B cell (primary cell): ENCODE measurements around the gene MTCL1. TPM values are rescaled to one million over a fixed set of nuclear protein-coding genes. Genes with fewer than 3 reads are reported as not detected.

Source experiments
- ATAC-seq: fragments of 200-7000 bp; cut with Tn5 transposase; one replicate; pipeline ENCODE4 v1.10.0; 2021; ENCODE audit warnings: low read depth, mild to moderate bottlenecking, moderate number of reproducible peaks, moderate library complexity
- CTCF ChIA-PET: fragments of 350-600 bp; sonication (Branson Sonifier 250); formaldehyde crosslinking; loops from one replicate; lab custom pipeline; 2021; ENCODE audit warnings: antibody characterized with exemption, inconsistent platforms; lab: Charles Lee
- POLR2A ChIA-PET: fragments of 350-600 bp; sonication (Branson Sonifier 250); formaldehyde crosslinking; loops from one replicate; lab custom pipeline; 2021; ENCODE audit warnings: antibody characterized with exemption; lab: Charles Lee
- DNase-seq: peaks from one replicate; pipeline ENCODE4 v3.0.0; 2013
- H2AFZ ChIP-seq: 2 replicates; pipeline ENCODE4 v1.6.1; 2012; ENCODE audit warnings: mild to moderate bottlenecking, low read depth, low read length; ENCODE audit not compliant: insufficient read depth, poor library complexity, severe bottlenecking
- H3K27ac ChIP-seq, 2 donors: 1 replicate in 1 of 2; 2 replicates in 1 of 2; pipeline ENCODE4 v1.5.1; 2012 to 2013; ENCODE audit warnings: low read length in 2 of 2, mild to moderate bottlenecking in 2 of 2, moderate library complexity in 1 of 2
- H3K27me3 ChIP-seq, 4 experiments: fragments of 200-600 bp in 1 of 4; sonication (generic) in 1 of 4; replicated peaks in 1 of 4; 1 replicate in 2 of 4; 2 replicates in 2 of 4; pipeline versions ENCODE4 v1.6.1 to v1.7.0; 2013 to 2016; ENCODE audit warnings: low read length in 3 of 4, mild to moderate bottlenecking in 2 of 4, mixed read lengths in 1 of 4, moderate library complexity in 1 of 4; ENCODE audit not compliant: insufficient read depth in 4 of 4, control insufficient read depth in 3 of 4; ENCODE audit errors: control extremely low read depth in 1 of 4
- H3K36me3 ChIP-seq, 2 experiments: replicated peaks in 1 of 2; 1 replicate in 1 of 2; 2 replicates in 1 of 2; pipeline versions ENCODE4 v1.6.1 to v1.7.1; 2013; ENCODE audit warnings: low read length in 1 of 2; ENCODE audit not compliant: insufficient read depth in 2 of 2, control insufficient read depth in 1 of 2; ENCODE audit errors: control extremely low read depth in 1 of 2, extremely low read depth in 1 of 2
- H3K4me1 ChIP-seq, 2 donors: fragments of 200-600 bp in 1 of 2; sonication (generic) in 1 of 2; 1 replicate in 1 of 2; 2 replicates in 1 of 2; pipeline versions ENCODE4 v1.5.1 to v1.6.1; 2013 to 2017; ENCODE audit warnings: low read length in 2 of 2; ENCODE audit not compliant: control insufficient read depth in 2 of 2, insufficient read depth in 2 of 2
- H3K4me2 ChIP-seq: replicated peaks from 2 replicates; pipeline ENCODE3; 2012; ENCODE audit warnings: mild to moderate bottlenecking, low read depth, low read length; ENCODE audit not compliant: poor library complexity, severe bottlenecking
- H3K4me3 ChIP-seq, 5 experiments: fragments of 200-600 bp in 1 of 5; sonication (generic) in 1 of 5; 1 replicate in 3 of 5; 2 replicates in 2 of 5; pipeline versions ENCODE4 v1.5.1 to v1.7.0; 2011 to 2016; ENCODE audit warnings: low read length in 4 of 5, mild to moderate bottlenecking in 4 of 5, low read depth in 2 of 5, control low read depth in 1 of 5, moderate library complexity in 1 of 5; ENCODE audit not compliant: insufficient read depth in 1 of 5; ENCODE audit errors: control extremely low read depth in 1 of 5, extremely low read depth in 1 of 5
- H3K79me2 ChIP-seq: fragments of 200-600 bp; sonication (generic); one replicate; pipeline ENCODE4 v1.6.0; 2016; ENCODE audit warnings: low read length; ENCODE audit not compliant: control insufficient read depth, insufficient read depth
- H3K9ac ChIP-seq: fragments of 200-600 bp; sonication (generic); 2 replicates; pipeline ENCODE4 v1.6.1; 2017; ENCODE audit warnings: mild to moderate bottlenecking, low read length, moderate library complexity
- H3K9me3 ChIP-seq, 3 donors: one replicate each; pipeline versions ENCODE4 v1.6.1 to v1.7.1; 2013; ENCODE audit warnings: low read length in 2 of 3; ENCODE audit not compliant: control insufficient read depth in 2 of 3, insufficient read depth in 1 of 3; ENCODE audit errors: control extremely low read depth in 1 of 3
- H4K20me1 ChIP-seq: 2 replicates; pipeline ENCODE4 v1.6.0; 2012; ENCODE audit warnings: mild to moderate bottlenecking, low read length; ENCODE audit not compliant: insufficient read depth, control insufficient read depth, poor library complexity, severe bottlenecking
- H3K27ac Mint-ChIP-seq: one replicate; pipeline ENCODE4 v1.8.0; 2021; ENCODE audit warnings: mixed read lengths
- H3K27me3 Mint-ChIP-seq: one replicate; pipeline ENCODE4 v1.8.0; 2021; ENCODE audit warnings: mixed read lengths
- H3K4me1 Mint-ChIP-seq: one replicate; pipeline ENCODE4 v1.8.0; 2021; ENCODE audit warnings: mixed read lengths
- H3K4me3 Mint-ChIP-seq: one replicate; pipeline ENCODE4 v1.8.0; 2021; ENCODE audit warnings: mixed read lengths
- H3K9me3 Mint-ChIP-seq: one replicate; pipeline ENCODE4 v1.8.0; 2022; ENCODE audit warnings: mixed read lengths; ENCODE audit not compliant: insufficient read depth
- CTCF ChIP-seq: fragments of 200-600 bp; IDR thresholded peaks from one replicate; pipeline ENCODE4 v1.8.0; 2022; ENCODE audit warnings: antibody characterized with exemption, mild to moderate bottlenecking
- EZH2 ChIP-seq: IDR thresholded peaks from 2 replicates; pipeline ENCODE4 v1.6.1; 2012; ENCODE audit warnings: borderline replicate concordance, low read depth, mild to moderate bottlenecking, moderate library complexity, low read length; ENCODE audit not compliant: insufficient read depth, poor library complexity, severe bottlenecking
- WGBS: methylation state at CpG from one replicate; pipeline ENCODE4 v1.1.5; 2013; ENCODE audit warnings: missing lambda C conversion rate; ENCODE audit not compliant: insufficient coverage; 5-methylcytosine and 5-hydroxymethylcytosine counted together
- intact Hi-C: fragments of 100-400 bp; cut with micrococcal nuclease; formaldehyde crosslinking; loops from one replicate; pipeline ENCODE4 v1.10.0; 2022
- polyA plus RNA-seq: library from polyadenylated mRNA; depleted of rRNA; stranded (reverse); fragments of >200 nt; gene quantifications from 2 replicates; pipeline ENCODE4 v1.2.3, GENCODE V29; 2012
- total RNA-seq, 2 donors: library from RNA; stranded (reverse); fragments of 120-200 nt in 1 of 2; gene quantifications; 1 replicate in 1 of 2; 2 replicates in 1 of 2; pipeline versions ENCODE4 v1.2.3 to v1.2.4, GENCODE V29; 2013 to 2022

MTCL1 gene
- total and polyA plus RNA-seq, 2 donors (not counting 1 experiment from before 2014, with no cell fraction given), result 2.7 to 5.8 TPM

DNA sequence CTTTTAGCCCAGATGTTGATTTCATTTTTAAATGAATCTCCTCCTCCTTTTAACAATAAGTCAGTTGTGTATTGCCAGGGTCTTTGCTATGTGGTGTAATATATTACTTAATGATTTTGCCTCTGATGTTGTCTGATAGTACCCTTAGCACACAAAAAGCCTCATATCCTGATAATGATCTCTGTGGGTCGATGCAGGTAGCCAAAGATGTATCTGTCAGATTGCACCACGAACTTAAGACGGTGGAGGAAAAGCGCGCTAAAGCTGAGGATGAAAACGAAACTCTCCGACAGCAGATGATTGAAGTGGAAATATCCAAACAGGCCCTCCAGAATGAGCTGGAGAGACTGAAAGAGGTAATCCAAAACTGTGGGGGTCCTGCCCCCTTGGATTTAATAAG, 14.8 kb downstream of the MTCL1 start:
- H3K4me3 Mint-ChIP-seq, result no peak overlapping the region
- no peak for DNase-seq
- H3K27me3 ChIP-seq, result no peaks in the 10 kb centered on the region
- H4K20me1 ChIP-seq, result no peaks in the 10 kb centered on the region
- H3K4me1 Mint-ChIP-seq, result no peaks in the 10 kb centered on the region
- no peaks in the 10 kb centered on the region for H3K9me3 Mint-ChIP-seq
- no peak overlapping the region for H2AFZ ChIP-seq
- H3K79me2 ChIP-seq, result no peaks in the 10 kb centered on the region
- H3K9me3 ChIP-seq, result no peaks in the 10 kb centered on the region
- ChIA-PET POLR2A (no interaction called here), CTCF (interaction anchor here (1.3 kb wide), 1 partner anchor 23 kb away, joined by 4 read pairs; no protein-coding TSS in a partner anchor)
- H3K27me3 Mint-ChIP-seq, result no peaks in the 10 kb centered on the region
- 90% methylated on average over 7 of the region's 7 CpGs for WGBS
- no peak overlapping the region for H3K4me2 ChIP-seq
- TF ChIP-seq CTCF (no peak), EZH2 (no peak)
- intact Hi-C loops, result no loop called here
- H3K4me1 ChIP-seq, result no peaks in the 10 kb centered on the region
- no peak overlapping the region for H3K9ac ChIP-seq
- no peak overlapping the region for H3K4me3 ChIP-seq
- ATAC-seq, result no peak
- no peak overlapping the region for H3K27ac Mint-ChIP-seq
- no peak overlapping the region for H3K27ac ChIP-seq
- H3K36me3 ChIP-seq, result no peaks in the 10 kb centered on the region

GRCh38 chr18:8721094-8721669, 15.8 kb downstream of the MTCL1 start:
- TF ChIP-seq EZH2 (no peak), CTCF (no peak)
- Mint-ChIP-seq H3K27me3 (no peaks in the 10 kb centered on the region), H3K9me3 (no peaks in the 10 kb centered on the region), H3K4me1 (peaks cover under 1% of the 10 kb centered on the region), H3K4me3 (no peak overlapping the region), H3K27ac (no peak overlapping the region)
- intact Hi-C loops, result no loop called here
- no peak overlapping the region for H3K4me2 ChIP-seq
- peaks cover 0 to 4% (median 0%) of the 10 kb centered on the region in 3 donors for H3K9me3 ChIP-seq
- POLR2A ChIA-PET, result no interaction called here
- ATAC-seq (no peak), DNase-seq (no peak)
- no peaks in the 10 kb centered on the region for H4K20me1 ChIP-seq
- no peak overlapping the region for H3K9ac ChIP-seq
- H3K4me1 ChIP-seq, result no peaks in the 10 kb centered on the region
- no peaks in the 10 kb centered on the region for H3K27me3 ChIP-seq
- 96% methylated on average over 8 of the region's 9 CpGs for WGBS
- no peak overlapping the region for H3K27ac ChIP-seq
- no peak overlapping the region for H2AFZ ChIP-seq
- no peak overlapping the region for H3K4me3 ChIP-seq
- CTCF ChIA-PET, result interaction anchor here (1.3 kb wide), 1 partner anchor 25 kb away, joined by 4 read pairs; no protein-coding TSS in a partner anchor
- no peaks in the 10 kb centered on the region for H3K79me2 ChIP-seq
- H3K36me3 ChIP-seq, result no peaks in the 10 kb centered on the region
